ENCODE data around the gene SMYD3. TPM values are rescaled to one million over a fixed set of nuclear protein-coding genes. Genes with fewer than 3 reads are reported as not detected.
A peak's percentile ranks its signal among the peaks of the same experiment; 100 is the strongest.
"Not testable (repeated sequence)": the region's sequence is repeated elsewhere in the genome, so short reads cannot be mapped to it uniquely, and the experiment has no call there.

Gene SMYD3
- total RNA-seq, 2 donors from 2014 or later: 13.5 to 20.8 TPM

DNA sequence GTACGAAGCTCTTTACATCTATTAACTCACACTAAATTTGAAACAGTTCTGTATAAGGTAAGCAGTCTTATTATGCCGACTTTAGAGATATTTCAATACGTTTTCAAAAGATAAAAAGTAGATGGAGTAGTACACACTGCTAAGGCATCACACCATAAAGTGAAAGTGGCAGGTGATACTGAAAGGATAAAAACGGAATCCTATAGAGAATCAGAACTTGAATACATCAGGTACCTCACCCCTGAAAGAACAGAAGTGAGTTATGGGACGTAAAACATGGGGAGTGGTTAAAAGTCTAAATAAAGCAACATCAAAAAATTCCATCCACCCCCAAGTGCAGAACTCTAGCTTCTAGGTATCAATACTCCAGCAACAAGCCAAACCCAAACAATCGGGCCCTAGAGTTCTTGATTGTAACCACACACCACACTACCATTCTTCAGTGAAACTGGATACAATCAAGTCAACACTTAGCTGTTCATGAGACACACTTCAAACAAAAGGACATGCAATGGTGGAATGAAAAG, 142.6 kb downstream of the SMYD3 start:
- DNase-seq: no peak
- WGBS, 2 donors: 89 to 93% methylated on average over 6 of the region's 6 CpGs
- intact Hi-C loops (cut with DNase I): no loop called here
- no peaks in the 10 kb centered on the region for H3K27me3 ChIP-seq
- H3K4me1 ChIP-seq: no peaks in the 10 kb centered on the region
- ATAC-seq: no peak
- TF ChIP-seq POLR2A (IDR thresholded peaks at IDR 0.05): no peak
- TF ChIP-seq, protein P1, sequence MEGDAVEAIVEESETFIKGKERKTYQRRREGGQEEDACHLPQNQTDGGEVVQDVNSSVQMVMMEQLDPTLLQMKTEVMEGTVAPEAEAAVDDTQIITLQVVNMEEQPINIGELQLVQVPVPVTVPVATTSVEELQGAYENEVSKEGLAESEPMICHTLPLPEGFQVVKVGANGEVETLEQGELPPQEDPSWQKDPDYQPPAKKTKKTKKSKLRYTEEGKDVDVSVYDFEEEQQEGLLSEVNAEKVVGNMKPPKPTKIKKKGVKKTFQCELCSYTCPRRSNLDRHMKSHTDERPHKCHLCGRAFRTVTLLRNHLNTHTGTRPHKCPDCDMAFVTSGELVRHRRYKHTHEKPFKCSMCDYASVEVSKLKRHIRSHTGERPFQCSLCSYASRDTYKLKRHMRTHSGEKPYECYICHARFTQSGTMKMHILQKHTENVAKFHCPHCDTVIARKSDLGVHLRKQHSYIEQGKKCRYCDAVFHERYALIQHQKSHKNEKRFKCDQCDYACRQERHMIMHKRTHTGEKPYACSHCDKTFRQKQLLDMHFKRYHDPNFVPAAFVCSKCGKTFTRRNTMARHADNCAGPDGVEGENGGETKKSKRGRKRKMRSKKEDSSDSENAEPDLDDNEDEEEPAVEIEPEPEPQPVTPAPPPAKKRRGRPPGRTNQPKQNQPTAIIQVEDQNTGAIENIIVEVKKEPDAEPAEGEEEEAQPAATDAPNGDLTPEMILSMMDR (IDR thresholded peaks at IDR 0.05): no peak
- no peaks in the 10 kb centered on the region for H3K36me3 ChIP-seq (replicated peaks in 1 of 2; ENCODE audit: insufficient read depth in 1 of 2, low read depth in 2 of 2)
- H3K4me3 ChIP-seq: no peak overlapping the region
- no peak overlapping the region for H3K27ac ChIP-seq
- no peaks in the 10 kb centered on the region for H3K9me3 ChIP-seq

DNA sequence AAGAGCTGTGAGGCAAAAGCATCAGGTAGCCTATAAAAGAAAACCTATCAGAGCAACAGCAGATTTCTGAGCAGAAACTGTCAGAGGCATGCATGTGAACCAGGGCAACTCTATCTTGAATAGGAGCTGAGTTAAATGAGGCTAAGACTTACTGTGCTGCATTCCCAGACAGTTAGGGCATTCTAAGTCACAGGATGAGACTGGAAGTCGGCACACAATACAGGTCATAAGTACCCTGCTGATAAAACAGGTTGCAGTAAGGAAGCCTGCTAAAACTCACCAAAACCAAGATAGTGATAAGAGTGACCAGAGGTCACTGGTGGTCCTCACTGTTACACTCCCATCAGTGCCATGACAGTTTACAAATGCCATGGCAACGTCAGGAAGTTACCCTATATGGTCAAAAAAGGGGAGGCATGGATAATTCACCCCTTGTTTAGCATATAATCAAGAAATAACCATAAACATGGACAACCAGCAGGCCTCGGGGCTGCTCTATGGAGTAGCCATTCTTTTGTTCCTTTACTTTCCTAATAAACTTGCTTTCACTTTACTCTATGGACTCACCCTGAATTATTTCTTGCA, 150.0 kb downstream of the SMYD3 start:
- H3K36me3 ChIP-seq (replicated peaks in 1 of 2; ENCODE audit: insufficient read depth in 1 of 2, low read depth in 2 of 2); H3K4me3 ChIP-seq; H3K27ac ChIP-seq; intact Hi-C loops (cut with DNase I); H3K27me3 ChIP-seq; ATAC-seq; H3K9me3 ChIP-seq; H3K4me1 ChIP-seq; DNase-seq: not testable (repeated sequence)
- 86 to 88% methylated on average over 3 of the region's 3 CpGs for WGBS, 2 donors

GRCh38 chr1:246355411-246356230, 151.5 kb downstream of the SMYD3 start:
- H3K9me3 ChIP-seq: no peaks in the 10 kb centered on the region
- H3K27ac ChIP-seq: no peak overlapping the region
- ATAC-seq (no peak), DNase-seq (peak in 1 of 4 donors; percentile 11)
- WGBS, 2 donors: 88 to 100% methylated on average over 2 to 6 of the region's 8 CpGs
- no peak overlapping the region for H3K4me3 ChIP-seq
- no peaks in the 10 kb centered on the region for H3K4me1 ChIP-seq
- H3K27me3 ChIP-seq: no peaks in the 10 kb centered on the region
- TF ChIP-seq, protein P1 (IDR thresholded peaks at IDR 0.05): no peak
- no peak for TF ChIP-seq POLR2A (IDR thresholded peaks at IDR 0.05)
- H3K36me3 ChIP-seq (replicated peaks in 1 of 2; ENCODE audit: insufficient read depth in 1 of 2, low read depth in 2 of 2): no peaks in the 10 kb centered on the region
- intact Hi-C loops (cut with DNase I): no loop called here

DNA sequence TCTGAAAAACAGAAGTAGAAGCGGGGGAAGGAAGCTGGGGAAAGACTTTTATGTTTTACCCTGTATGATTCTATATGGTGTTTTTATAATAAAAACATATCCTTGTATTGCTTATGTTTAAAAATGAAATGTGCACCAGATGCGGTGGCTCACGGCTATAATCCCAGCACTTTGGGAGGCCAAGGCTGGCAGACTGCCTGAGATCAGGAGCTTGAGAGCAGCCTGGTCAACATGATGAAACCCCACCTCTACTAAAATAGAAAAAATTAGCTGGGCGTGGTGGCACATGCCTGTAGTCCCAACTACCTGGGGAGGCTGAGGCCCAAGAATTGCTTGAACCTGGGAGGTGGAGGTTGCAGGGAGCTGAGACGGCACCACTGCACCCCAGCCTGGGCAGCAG, 155.4 kb downstream of the SMYD3 start:
- WGBS, 2 donors: 88 to 92% methylated on average over 4 to 5 of the region's 5 CpGs
- Histone ChIP-seq H3K36me3 (replicated peaks in 1 of 2; ENCODE audit: insufficient read depth in 1 of 2, low read depth in 2 of 2) (no peaks in the 10 kb centered on the region), H3K27me3 (no peaks in the 10 kb centered on the region), H3K4me3 (no peak overlapping the region), H3K9me3 (no peaks in the 10 kb centered on the region), H3K4me1 (no peaks in the 10 kb centered on the region), H3K27ac (no peak overlapping the region)
- DNase-seq (no peak), ATAC-seq (no peak)
- TF ChIP-seq, protein P1 (IDR thresholded peaks at IDR 0.05): no peak
- no peak for TF ChIP-seq POLR2A (IDR thresholded peaks at IDR 0.05)
- intact Hi-C loops (cut with DNase I): no loop called here

DNA sequence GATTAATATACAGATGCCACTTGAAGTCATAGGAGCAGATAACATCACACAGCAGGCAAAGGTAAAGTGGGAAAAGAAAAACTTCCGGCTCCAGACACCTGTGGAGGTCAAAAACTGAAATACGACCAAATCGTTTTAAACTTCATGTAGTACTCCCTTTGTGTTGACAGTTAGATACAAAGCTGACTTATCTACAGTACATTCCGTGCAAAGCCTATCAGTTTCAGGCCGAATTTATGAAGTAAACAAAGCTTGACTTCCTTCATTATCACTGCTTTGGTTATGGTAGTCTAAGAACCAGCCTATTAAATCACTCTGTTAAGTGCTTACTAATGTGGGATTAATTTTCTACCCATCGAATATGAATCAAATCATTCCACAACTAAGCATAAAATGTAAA, 156.3 kb downstream of the SMYD3 start:
- 46 to 48% methylated on average over 6 of the region's 6 CpGs for WGBS, 2 donors
- no peak for ATAC-seq
- intact Hi-C loops (cut with DNase I): no loop called here

More for the DNA sequence above, 156.3 kb downstream of the SMYD3 start:
- Histone ChIP-seq H3K4me1 (no peaks in the 10 kb centered on the region), H3K27me3 (no peaks in the 10 kb centered on the region), H3K27ac (no peak overlapping the region), H3K36me3 (replicated peaks in 1 of 2; ENCODE audit: insufficient read depth in 1 of 2, low read depth in 2 of 2) (no peaks in the 10 kb centered on the region), H3K9me3 (no peaks in the 10 kb centered on the region), H3K4me3 (no peak overlapping the region)
- DNase-seq: no peak
- no peak for TF ChIP-seq POLR2A (IDR thresholded peaks at IDR 0.05)
- TF ChIP-seq, protein P1 (IDR thresholded peaks at IDR 0.05): no peak
